ENCODE measurements around the gene POU6F2.

The POU6F2 gene

GRCh38 chr7:39304178-39304577 is 326.5 kb downstream of the POU6F2 start:
- H4K20me1 ChIP-seq (ENCODE audit: control insufficient read depth, insufficient read depth, low read depth, low read length): no peaks in the 10 kb centered on the region
- H3K9me2 ChIP-seq (replicated peaks; ENCODE audit: control insufficient read depth, low read length): no peaks in the 10 kb centered on the region
- H3K4me3 ChIP-seq (ENCODE audit: low read length): no peak overlapping the region
- no peaks in the 10 kb centered on the region for H3K9me3 ChIP-seq (ENCODE audit: control insufficient read depth, insufficient read depth, low read length)
- H3K27me3 ChIP-seq (ENCODE audit: control insufficient read depth, low read length): 0 out of 2 replicates have a peak, but pooled peaks cover 4% of the 10 kb centered on the region
- no peak overlapping the region for H3K27ac ChIP-seq (ENCODE audit: low read depth, low read length)
- H3K79me2 ChIP-seq (ENCODE audit: control insufficient read depth, low read length): no peaks in the 10 kb centered on the region
- H3K36me3 ChIP-seq (ENCODE audit: control insufficient read depth, low read length): no peaks in the 10 kb centered on the region
- no peaks in the 10 kb centered on the region for H3F3A ChIP-seq (ENCODE audit: control insufficient read depth, insufficient read depth)
- H3K4me1 ChIP-seq (ENCODE audit: control insufficient read depth, low read length): no peaks in the 10 kb centered on the region
- TF ChIP-seq EZH2phosphoT487 (IDR thresholded peaks at IDR 0.05; ENCODE audit: borderline replicate concordance, low read length) (no peak), CTCF (IDR thresholded peaks at IDR 0.05; ENCODE audit: low read depth, low read length, poor library complexity, severe bottlenecking) (no peak)
- H3K4me2 ChIP-seq (ENCODE audit: low read length): no peak overlapping the region

GRCh38 chr7:39304668-39305405 is 327.1 kb downstream of the POU6F2 start:
- Histone ChIP-seq H3K36me3 (ENCODE audit: control insufficient read depth, low read length) (no peaks in the 10 kb centered on the region), H3K4me1 (ENCODE audit: control insufficient read depth, low read length) (no peaks in the 10 kb centered on the region), H3K9me2 (replicated peaks; ENCODE audit: control insufficient read depth, low read length) (no peaks in the 10 kb centered on the region), H3K4me2 (ENCODE audit: low read length) (no peak overlapping the region), H3K4me3 (ENCODE audit: low read length) (no peak overlapping the region), H3K27me3 (ENCODE audit: control insufficient read depth, low read length) (0 out of 2 replicates have a peak, but pooled peaks cover 4% of the 10 kb centered on the region), H4K20me1 (ENCODE audit: control insufficient read depth, insufficient read depth, low read depth, low read length) (no peaks in the 10 kb centered on the region), H3K27ac (ENCODE audit: low read depth, low read length) (no peak overlapping the region), H3F3A (ENCODE audit: control insufficient read depth, insufficient read depth) (no peaks in the 10 kb centered on the region), H3K9me3 (ENCODE audit: control insufficient read depth, insufficient read depth, low read length) (no peaks in the 10 kb centered on the region), H3K79me2 (ENCODE audit: control insufficient read depth, low read length) (no peaks in the 10 kb centered on the region)
- TF ChIP-seq CTCF (IDR thresholded peaks at IDR 0.05; ENCODE audit: low read depth, low read length, poor library complexity, severe bottlenecking) (no peak), EZH2phosphoT487 (IDR thresholded peaks at IDR 0.05; ENCODE audit: borderline replicate concordance, low read length) (no peak)

- Histone ChIP-seq H3K9me3 (ENCODE audit: control insufficient read depth, insufficient read depth, low read length) (no peaks in the 10 kb centered on the region), H3K79me2 (ENCODE audit: control insufficient read depth, low read length) (no peaks in the 10 kb centered on the region), H3K27ac (ENCODE audit: low read depth, low read length) (no peak overlapping the region), H4K20me1 (ENCODE audit: control insufficient read depth, insufficient read depth, low read depth, low read length) (no peaks in the 10 kb centered on the region), H3K27me3 (ENCODE audit: control insufficient read depth, low read length) (0 out of 2 replicates have a peak, but pooled peaks cover 4% of the 10 kb centered on the region), H3K36me3 (ENCODE audit: control insufficient read depth, low read length) (no peaks in the 10 kb centered on the region), H3K4me2 (ENCODE audit: low read length) (no peak overlapping the region), H3K4me1 (ENCODE audit: control insufficient read depth, low read length) (no peaks in the 10 kb centered on the region), H3F3A (ENCODE audit: control insufficient read depth, insufficient read depth) (no peaks in the 10 kb centered on the region), H3K4me3 (ENCODE audit: low read length) (no peak overlapping the region), H3K9me2 (replicated peaks; ENCODE audit: control insufficient read depth, low read length) (no peaks in the 10 kb centered on the region)
- TF ChIP-seq CTCF (IDR thresholded peaks at IDR 0.05; ENCODE audit: low read depth, low read length, poor library complexity, severe bottlenecking): no peak
- TF ChIP-seq EZH2phosphoT487 (IDR thresholded peaks at IDR 0.05; ENCODE audit: borderline replicate concordance, low read length): no peak
Measured at GRCh38 chr7:39306016-39306570, 328.4 kb downstream of the POU6F2 start.

All from DOHH2 (cell line).